Neural progenitor cell (in vitro differentiated cells): ENCODE results near the gene ZCCHC3. TPM values are rescaled to one million over a fixed set of nuclear protein-coding genes. Genes with fewer than 3 reads are reported as not detected.

Source experiments
- DNase-seq: peaks from one replicate; pipeline ENCODE4 v3.0.0-alpha.2; 2016; ENCODE audit warnings: low spot score
- H2AFZ ChIP-seq: fragments of 200-600 bp; sonication (generic); replicated peaks from 2 replicates; pipeline ENCODE4 v1.6.1; 2016; ENCODE audit warnings: antibody characterized with exemption
- H3F3A ChIP-seq: fragments of 200-600 bp; sonication (generic); 2 replicates; pipeline ENCODE4 v1.6.1; 2016; ENCODE audit warnings: antibody characterized with exemption, low read depth
- H3K27ac ChIP-seq: fragments of 200-600 bp; sonication (generic); 2 replicates; pipeline ENCODE4 v1.5.1; 2016; ENCODE audit warnings: mild to moderate bottlenecking
- H3K27me3 ChIP-seq: fragments of 200-600 bp; sonication (generic); 2 replicates; pipeline ENCODE4 v1.6.1; 2016; ENCODE audit warnings: mild to moderate bottlenecking, moderate library complexity
- H3K36me3 ChIP-seq: fragments of 200-600 bp; sonication (generic); 2 replicates; pipeline ENCODE4 v1.5.1; 2016
- H3K4me1 ChIP-seq: fragments of 200-600 bp; sonication (generic); 2 replicates; pipeline ENCODE4 v1.6.1; 2016; ENCODE audit warnings: mixed run types
- H3K4me2 ChIP-seq: fragments of 200-600 bp; sonication (generic); 2 replicates; pipeline ENCODE4 v1.6.1; 2016
- H3K4me3 ChIP-seq: fragments of 200-600 bp; sonication (generic); 2 replicates; pipeline ENCODE4 v1.5.1; 2016
- H3K79me2 ChIP-seq: fragments of 200-600 bp; sonication (generic); 2 replicates; pipeline ENCODE4 v1.6.1; 2016; ENCODE audit warnings: low read depth
- H3K9ac ChIP-seq: fragments of 200-600 bp; sonication (generic); 2 replicates; pipeline ENCODE4 v1.6.1; 2016
- H3K9me3 ChIP-seq: fragments of 200-600 bp; sonication (generic); 2 replicates; pipeline ENCODE4 v1.5.1; 2016; ENCODE audit warnings: low read depth
- H4K20me1 ChIP-seq: fragments of 200-600 bp; sonication (generic); 2 replicates; pipeline ENCODE4 v1.6.1; 2016; ENCODE audit warnings: low read depth
- H3K27ac Mint-ChIP-seq: 3 replicates; pipeline ENCODE4 v1.8.0; 2021; ENCODE audit warnings: mixed read lengths
- H3K27me3 Mint-ChIP-seq: 2 replicates; pipeline ENCODE4 v1.8.0; 2022; ENCODE audit warnings: low read depth, mild to moderate bottlenecking, inconsistent platforms, moderate library complexity, mixed read lengths; ENCODE audit not compliant: insufficient read depth
- H3K36me3 Mint-ChIP-seq: 3 replicates; pipeline ENCODE4 v1.8.0; 2021; ENCODE audit warnings: mixed read lengths
- H3K4me1 Mint-ChIP-seq: 3 replicates; pipeline ENCODE4 v1.8.0; 2021; ENCODE audit warnings: mixed read lengths
- H3K4me3 Mint-ChIP-seq: 3 replicates; pipeline ENCODE4 v1.8.0; 2021; ENCODE audit warnings: mild to moderate bottlenecking, moderate library complexity, mixed read lengths
- H3K9me3 Mint-ChIP-seq: 3 replicates; pipeline ENCODE4 v1.8.0; 2020; ENCODE audit warnings: mixed read lengths
- EZH2 ChIP-seq: fragments of 200-600 bp; sonication (generic); IDR thresholded peaks from 2 replicates; pipeline ENCODE4 v1.6.1; 2017; ENCODE audit warnings: antibody characterized with exemption, mild to moderate bottlenecking, moderate library complexity
- EZH2phosphoT487 ChIP-seq: fragments of 200-600 bp; sonication (generic); IDR thresholded peaks from 2 replicates; pipeline ENCODE4 v1.6.1; 2017; ENCODE audit warnings: antibody characterized with exemption
- total RNA-seq: library from RNA; depleted of rRNA; stranded (reverse); fragments of >200 nt; gene quantifications from 2 replicates; pipeline ENCODE4 v1.2.3, GENCODE V29; 2015; ENCODE audit warnings: low replicate concordance
- TF ChIP-seq, protein P1 (sequence below): fragments of 200-600 bp; sonication (generic); IDR thresholded peaks from 2 replicates; pipeline ENCODE4 v1.5.1; 2017; ENCODE audit warnings: antibody characterized with exemption, mild to moderate bottlenecking

The ZCCHC3 gene
- total RNA-seq, 1 donor from 2014 or later = 24.2 TPM

- H2AFZ ChIP-seq = no peak overlapping the region
- H4K20me1 ChIP-seq = no peaks in the 10 kb centered on the region
- no peaks in the 10 kb centered on the region for H3K36me3 ChIP-seq
- H3K27ac Mint-ChIP-seq = no peak overlapping the region
- peaks cover 11% of the 10 kb centered on the region for H3K79me2 ChIP-seq
- peaks cover 20% of the 10 kb centered on the region for H3K27me3 ChIP-seq
- H3K4me3 ChIP-seq = peak overlapping the region; percentile 78
- TF ChIP-seq, protein P1, sequence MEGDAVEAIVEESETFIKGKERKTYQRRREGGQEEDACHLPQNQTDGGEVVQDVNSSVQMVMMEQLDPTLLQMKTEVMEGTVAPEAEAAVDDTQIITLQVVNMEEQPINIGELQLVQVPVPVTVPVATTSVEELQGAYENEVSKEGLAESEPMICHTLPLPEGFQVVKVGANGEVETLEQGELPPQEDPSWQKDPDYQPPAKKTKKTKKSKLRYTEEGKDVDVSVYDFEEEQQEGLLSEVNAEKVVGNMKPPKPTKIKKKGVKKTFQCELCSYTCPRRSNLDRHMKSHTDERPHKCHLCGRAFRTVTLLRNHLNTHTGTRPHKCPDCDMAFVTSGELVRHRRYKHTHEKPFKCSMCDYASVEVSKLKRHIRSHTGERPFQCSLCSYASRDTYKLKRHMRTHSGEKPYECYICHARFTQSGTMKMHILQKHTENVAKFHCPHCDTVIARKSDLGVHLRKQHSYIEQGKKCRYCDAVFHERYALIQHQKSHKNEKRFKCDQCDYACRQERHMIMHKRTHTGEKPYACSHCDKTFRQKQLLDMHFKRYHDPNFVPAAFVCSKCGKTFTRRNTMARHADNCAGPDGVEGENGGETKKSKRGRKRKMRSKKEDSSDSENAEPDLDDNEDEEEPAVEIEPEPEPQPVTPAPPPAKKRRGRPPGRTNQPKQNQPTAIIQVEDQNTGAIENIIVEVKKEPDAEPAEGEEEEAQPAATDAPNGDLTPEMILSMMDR = no peak
- no peak for TF ChIP-seq EZH2
- no peak for TF ChIP-seq EZH2phosphoT487
- H3F3A ChIP-seq = peaks cover 6% of the 10 kb centered on the region
- peaks cover 11% of the 10 kb centered on the region for H3K36me3 Mint-ChIP-seq
- H3K27ac ChIP-seq = no peak overlapping the region
- peaks cover 3% of the 10 kb centered on the region for H3K27me3 Mint-ChIP-seq
- H3K4me1 Mint-ChIP-seq = peaks cover 10% of the 10 kb centered on the region
- H3K4me1 ChIP-seq = peaks cover 5% of the 10 kb centered on the region
- peak overlapping the region; percentile 63 for H3K4me3 Mint-ChIP-seq
- peak overlapping the region; percentile 82 for H3K4me2 ChIP-seq
- no peak for DNase-seq
- H3K9ac ChIP-seq = no peak overlapping the region
- H3K9me3 ChIP-seq = no peaks in the 10 kb centered on the region
- H3K9me3 Mint-ChIP-seq = no peaks in the 10 kb centered on the region
Observed at GRCh38 chr20:288956-289692, 8.2 kb upstream of the ZCCHC3 start.

DNA sequence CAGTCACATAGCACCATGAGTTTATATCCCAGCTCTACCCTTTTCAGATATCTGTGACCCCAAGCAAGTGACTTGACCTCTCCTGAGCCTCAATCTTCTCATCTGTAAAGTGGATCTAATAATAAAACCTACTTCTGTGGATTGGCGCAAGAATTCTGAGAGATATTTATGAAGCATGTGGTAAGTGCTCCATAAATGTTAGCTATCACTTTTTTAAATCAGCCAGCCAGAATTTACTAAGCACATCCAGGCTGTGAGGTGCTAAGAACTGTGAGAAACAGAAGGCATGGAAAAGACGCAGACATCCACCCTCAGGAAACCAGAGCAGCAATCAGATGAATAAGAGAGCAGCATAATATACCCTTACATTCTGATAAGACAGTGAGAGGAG lies 7.7 kb upstream of the ZCCHC3 start:
- peaks cover 11% of the 10 kb centered on the region for H3K36me3 Mint-ChIP-seq
- peaks cover 21% of the 10 kb centered on the region for H3K27me3 ChIP-seq
- DNase-seq = no peak
- H3K4me3 Mint-ChIP-seq = no peak overlapping the region
- H4K20me1 ChIP-seq = no peaks in the 10 kb centered on the region
- peaks cover 2% of the 10 kb centered on the region for H3K27me3 Mint-ChIP-seq
- H3K4me2 ChIP-seq = peak overlapping the region; percentile 82
- H3K4me3 ChIP-seq = peak overlapping the region; percentile 78
- peaks cover 11% of the 10 kb centered on the region for H3K79me2 ChIP-seq
- H3F3A ChIP-seq = peaks cover 6% of the 10 kb centered on the region
- no peaks in the 10 kb centered on the region for H3K9me3 ChIP-seq
- H3K9ac ChIP-seq = peak overlapping the region; percentile 46
- H3K36me3 ChIP-seq = no peaks in the 10 kb centered on the region
- H3K4me1 ChIP-seq = peaks cover 5% of the 10 kb centered on the region
- H3K27ac ChIP-seq = no peak overlapping the region
- peak overlapping the region; percentile 96 for H3K27ac Mint-ChIP-seq
- H3K4me1 Mint-ChIP-seq = peaks cover 10% of the 10 kb centered on the region
- H2AFZ ChIP-seq = peak overlapping the region; percentile 98
- no peaks in the 10 kb centered on the region for H3K9me3 Mint-ChIP-seq
- TF ChIP-seq EZH2phosphoT487 = no peak
- no peak for TF ChIP-seq EZH2
- TF ChIP-seq, protein P1 = no peak

- H3K4me2 ChIP-seq = peak within 1 kb of the TSS; percentile 82
Observed at GRCh38 chr20:290084-290831, 7.1 kb upstream of the ZCCHC3 start, which contains the start of gene C20orf96. Gene C20orf96, minus strand, starts transcription at chr20:290750. Its CDS starts 140 bp downstream, at chr20:290610.

More at GRCh38 chr20:290084-290831, 7.1 kb upstream of the ZCCHC3 start, which contains the start of gene C20orf96:
- Histone ChIP-seq H3K27me3 (peaks cover 26% of the 10 kb centered on the region), H2AFZ (peak within 1 kb of the TSS; percentile 98), H3K9ac (peak within 1 kb of the TSS; percentile 46), H3K9me3 (no peaks in the 10 kb centered on the region), H3K27ac (no peak within 1 kb of the TSS), H3K4me1 (peaks cover 5% of the 10 kb centered on the region), H4K20me1 (no peaks in the 10 kb centered on the region), H3F3A (peaks cover 6% of the 10 kb centered on the region), H3K4me3 (peak within 1 kb of the TSS; percentile 78), H3K36me3 (no peaks in the 10 kb centered on the region), H3K79me2 (peaks cover 11% of the 10 kb centered on the region)
- peak; percentile 97 for DNase-seq
- H3K36me3 Mint-ChIP-seq = peaks cover 11% of the 10 kb centered on the region
- TF ChIP-seq, protein P1 = peak; percentile 53
- TF ChIP-seq EZH2 = no peak
- no peak for TF ChIP-seq EZH2phosphoT487
- H3K4me3 Mint-ChIP-seq = no peak within 1 kb of the TSS
- H3K4me1 Mint-ChIP-seq = peaks cover 10% of the 10 kb centered on the region
- H3K27ac Mint-ChIP-seq = peak within 1 kb of the TSS; percentile 96
- H3K27me3 Mint-ChIP-seq = peaks cover 6% of the 10 kb centered on the region
- H3K9me3 Mint-ChIP-seq = no peaks in the 10 kb centered on the region
